ENCODE results near the gene SPDYC. TPM values are rescaled to one million over a fixed set of nuclear protein-coding genes. Genes with fewer than 3 reads are reported as not detected.

SPDYC gene
- total and polyA plus RNA-seq, 2 of the 13 experiments (the other 11 are each of a cell fraction or from before 2014, with no cell fraction given): 0.15 to 0.33 TPM

DNA sequence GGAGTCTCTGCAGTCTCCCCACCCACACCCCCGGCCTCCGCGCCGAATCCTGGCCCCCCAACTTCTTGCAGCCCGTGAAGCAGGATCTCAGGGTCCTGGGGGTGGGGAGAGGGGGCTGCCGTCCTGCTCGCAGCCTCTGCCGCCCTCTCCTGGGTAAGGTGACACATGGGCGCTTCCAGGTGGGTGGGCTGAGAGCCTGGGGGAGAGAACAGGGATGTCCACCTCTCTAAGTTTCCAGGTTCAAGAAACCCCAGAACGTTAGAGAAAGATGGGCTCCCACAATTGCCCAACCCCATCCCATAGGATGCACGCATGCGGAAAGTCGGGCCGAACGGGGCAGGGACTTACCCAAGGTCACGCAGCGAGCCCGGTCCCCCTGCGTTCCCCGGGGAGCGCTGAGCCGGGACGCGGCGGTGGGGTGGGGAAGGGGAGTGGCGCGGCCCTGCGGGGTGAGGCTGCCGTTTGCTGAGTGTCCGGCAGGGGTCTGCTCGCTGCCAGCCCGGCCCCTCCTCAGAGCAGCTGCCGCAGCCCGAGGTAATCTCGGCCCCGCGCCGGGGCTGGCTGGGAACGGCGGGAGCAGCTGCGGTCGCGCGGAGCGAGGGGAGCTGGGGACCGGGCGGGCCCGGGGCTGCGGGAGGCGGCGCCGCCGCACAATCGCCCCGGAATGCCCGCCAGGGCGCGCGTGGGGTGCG lies 11.0 kb downstream of the SPDYC start (continued):
- TF ChIP-seq HNRNPLL (IDR thresholded peaks at IDR 0.05; ENCODE audit: low read depth, low read length, poor library complexity, severe bottlenecking) (peak; percentile 66), NR2F2 (IDR thresholded peaks at IDR 0.05; ENCODE audit: borderline replicate concordance, low read depth) (no peak), ATRX (CRISPR knock-in tag; IDR thresholded peaks at IDR 0.05; ENCODE audit: borderline replicate concordance) (no peak), IRF2 (CRISPR knock-in tag; IDR thresholded peaks at IDR 0.05) (peak; percentile 23; the same call in 1 of the 2 replicates), THAP11 (CRISPR knock-in tag; IDR thresholded peaks at IDR 0.05) (peak; percentile 40; the same call in 1 of the 2 replicates), ZNF883 (CRISPR knock-in tag; IDR thresholded peaks at IDR 0.05; ENCODE audit: not compliant biosample characterization) (peak; percentile 24), SOX5 (CRISPR knock-in tag; IDR thresholded peaks at IDR 0.05; ENCODE audit: borderline replicate concordance) (0 out of 2 replicates have a peak, but pooled peaks have one; percentile 18), MAFF (IDR thresholded peaks at IDR 0.05; ENCODE audit: low read depth, low read length) (no peak), NCOA1 (CRISPR knock-in tag; IDR thresholded peaks at IDR 0.05) (no peak), RXRB (CRISPR knock-in tag; IDR thresholded peaks at IDR 0.05; ENCODE audit: borderline replicate concordance) (peak; percentile 41; the same call in 1 of the 2 replicates), RFXANK (CRISPR knock-in tag; IDR thresholded peaks at IDR 0.05) (no peak), ZNF7 (CRISPR knock-in tag; IDR thresholded peaks at IDR 0.05) (no peak), KLF16 (CRISPR knock-in tag; IDR thresholded peaks at IDR 0.05) (peak in 1 of 2 experiments; percentile 73; a peak in 2 of 4 replicates), AHR (CRISPR knock-in tag; IDR thresholded peaks at IDR 0.05) (peak; percentile 80; the same call in 1 of the 2 replicates), ZFP36 (IDR thresholded peaks at IDR 0.05; ENCODE audit: borderline replicate concordance, low read depth, low read length, partially characterized antibody) (no peak), ZNF567 (CRISPR knock-in tag; IDR thresholded peaks at IDR 0.05; ENCODE audit: borderline replicate concordance) (peak; percentile 81; the same call in 1 of the 2 replicates), NONO (IDR thresholded peaks at IDR 0.05) (no peak), NONO (CRISPR knock-in tag; conservative IDR thresholded peaks at IDR 0.05) (no peak; the same call in 1 of the 2 replicates)
- TF ChIP-seq, protein P1, sequence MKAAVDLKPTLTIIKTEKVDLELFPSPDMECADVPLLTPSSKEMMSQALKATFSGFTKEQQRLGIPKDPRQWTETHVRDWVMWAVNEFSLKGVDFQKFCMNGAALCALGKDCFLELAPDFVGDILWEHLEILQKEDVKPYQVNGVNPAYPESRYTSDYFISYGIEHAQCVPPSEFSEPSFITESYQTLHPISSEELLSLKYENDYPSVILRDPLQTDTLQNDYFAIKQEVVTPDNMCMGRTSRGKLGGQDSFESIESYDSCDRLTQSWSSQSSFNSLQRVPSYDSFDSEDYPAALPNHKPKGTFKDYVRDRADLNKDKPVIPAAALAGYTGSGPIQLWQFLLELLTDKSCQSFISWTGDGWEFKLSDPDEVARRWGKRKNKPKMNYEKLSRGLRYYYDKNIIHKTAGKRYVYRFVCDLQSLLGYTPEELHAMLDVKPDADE (CRISPR knock-in tag; IDR thresholded peaks at IDR 0.05): 0 out of 2 replicates have a peak, but pooled peaks have one; percentile 26
- TF ChIP-seq, protein P2, sequence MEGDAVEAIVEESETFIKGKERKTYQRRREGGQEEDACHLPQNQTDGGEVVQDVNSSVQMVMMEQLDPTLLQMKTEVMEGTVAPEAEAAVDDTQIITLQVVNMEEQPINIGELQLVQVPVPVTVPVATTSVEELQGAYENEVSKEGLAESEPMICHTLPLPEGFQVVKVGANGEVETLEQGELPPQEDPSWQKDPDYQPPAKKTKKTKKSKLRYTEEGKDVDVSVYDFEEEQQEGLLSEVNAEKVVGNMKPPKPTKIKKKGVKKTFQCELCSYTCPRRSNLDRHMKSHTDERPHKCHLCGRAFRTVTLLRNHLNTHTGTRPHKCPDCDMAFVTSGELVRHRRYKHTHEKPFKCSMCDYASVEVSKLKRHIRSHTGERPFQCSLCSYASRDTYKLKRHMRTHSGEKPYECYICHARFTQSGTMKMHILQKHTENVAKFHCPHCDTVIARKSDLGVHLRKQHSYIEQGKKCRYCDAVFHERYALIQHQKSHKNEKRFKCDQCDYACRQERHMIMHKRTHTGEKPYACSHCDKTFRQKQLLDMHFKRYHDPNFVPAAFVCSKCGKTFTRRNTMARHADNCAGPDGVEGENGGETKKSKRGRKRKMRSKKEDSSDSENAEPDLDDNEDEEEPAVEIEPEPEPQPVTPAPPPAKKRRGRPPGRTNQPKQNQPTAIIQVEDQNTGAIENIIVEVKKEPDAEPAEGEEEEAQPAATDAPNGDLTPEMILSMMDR (CRISPR knock-in tag; IDR thresholded peaks at IDR 0.05): peak; percentile 92
- TF ChIP-seq, protein P3, sequence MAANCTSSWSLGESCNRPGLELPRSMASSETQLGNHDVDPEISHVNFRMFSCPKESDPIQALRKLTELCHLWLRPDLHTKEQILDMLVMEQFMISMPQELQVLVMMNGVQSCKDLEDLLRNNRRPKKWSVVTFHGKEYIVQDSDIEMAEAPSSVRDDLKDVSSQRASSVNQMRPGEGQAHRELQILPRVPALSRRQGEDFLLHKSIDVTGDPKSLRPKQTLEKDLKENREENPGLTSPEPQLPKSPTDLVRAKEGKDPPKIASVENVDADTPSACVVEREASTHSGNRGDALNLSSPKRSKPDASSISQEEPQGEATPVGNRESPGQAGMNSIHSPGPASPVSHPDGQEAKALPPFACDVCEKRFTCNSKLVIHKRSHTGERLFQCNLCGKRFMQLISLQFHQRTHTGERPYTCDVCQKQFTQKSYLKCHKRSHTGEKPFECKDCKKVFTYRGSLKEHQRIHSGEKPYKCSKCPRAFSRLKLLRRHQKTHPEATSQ (CRISPR knock-in tag; IDR thresholded peaks at IDR 0.05; ENCODE audit: borderline replicate concordance): no peak
- TF ChIP-seq, protein P4, sequence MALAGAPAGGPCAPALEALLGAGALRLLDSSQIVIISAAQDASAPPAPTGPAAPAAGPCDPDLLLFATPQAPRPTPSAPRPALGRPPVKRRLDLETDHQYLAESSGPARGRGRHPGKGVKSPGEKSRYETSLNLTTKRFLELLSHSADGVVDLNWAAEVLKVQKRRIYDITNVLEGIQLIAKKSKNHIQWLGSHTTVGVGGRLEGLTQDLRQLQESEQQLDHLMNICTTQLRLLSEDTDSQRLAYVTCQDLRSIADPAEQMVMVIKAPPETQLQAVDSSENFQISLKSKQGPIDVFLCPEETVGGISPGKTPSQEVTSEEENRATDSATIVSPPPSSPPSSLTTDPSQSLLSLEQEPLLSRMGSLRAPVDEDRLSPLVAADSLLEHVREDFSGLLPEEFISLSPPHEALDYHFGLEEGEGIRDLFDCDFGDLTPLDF (CRISPR knock-in tag; IDR thresholded peaks at IDR 0.05): 0 out of 2 replicates have a peak, but pooled peaks have one; percentile 17

All from HepG2 (cell line).